Measurements from ENCODE around the gene VWA7.
A peak's percentile ranks its signal among the peaks of the same experiment; 100 is the strongest.
"Not testable (repeated sequence)": the region's sequence is repeated elsewhere in the genome, so short reads cannot be mapped to it uniquely, and the experiment has no call there.

Gene VWA7

DNA sequence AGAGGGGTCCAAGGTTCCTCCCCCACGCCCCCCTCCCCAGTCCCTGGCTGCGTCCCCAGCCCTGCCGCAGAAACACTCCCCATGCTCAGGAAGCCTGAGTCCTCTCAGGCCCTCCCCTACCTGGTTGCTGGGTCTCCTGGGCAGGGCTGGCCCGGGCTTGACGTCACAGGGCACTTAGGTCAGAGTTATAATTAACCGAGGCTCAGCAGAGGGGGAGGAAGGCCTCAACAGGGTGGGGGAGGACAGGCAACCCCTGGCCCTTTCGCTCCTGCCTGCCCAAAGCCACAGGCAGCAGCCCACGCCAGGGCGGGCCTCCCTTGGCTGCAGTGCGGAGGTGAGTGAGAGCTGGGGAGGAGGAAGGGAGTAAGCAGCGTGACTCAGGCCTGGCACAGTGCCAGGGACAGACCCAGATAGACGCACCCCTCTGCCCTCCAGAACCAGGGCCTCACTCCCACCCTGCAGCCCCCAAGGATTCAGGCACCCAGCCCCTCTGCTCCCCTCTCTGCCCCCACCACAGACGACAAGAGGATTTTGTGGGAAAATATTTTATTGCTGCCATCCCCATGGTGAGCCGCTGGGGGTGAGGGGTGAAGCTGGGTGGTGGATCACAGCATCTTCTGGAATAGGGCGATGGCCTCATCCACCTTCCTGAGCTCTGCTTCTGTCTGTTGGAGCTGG is at the start of gene VWA7:
Gene VWA7 (minus strand): TSS at position 340 of the 678 bp plus-strand sequence. CDS start 549 bp downstream, outside the sequence.
- DNase-seq: peak; percentile 90

- DNase-seq: no peak
These were observed 49.7 kb upstream of the VWA7 start for GRCh38 chr6:31826793-31827285.

GRCh38 chr6:31825553-31825952 is 48.4 kb upstream of the VWA7 start:
- no peak for DNase-seq

DNA sequence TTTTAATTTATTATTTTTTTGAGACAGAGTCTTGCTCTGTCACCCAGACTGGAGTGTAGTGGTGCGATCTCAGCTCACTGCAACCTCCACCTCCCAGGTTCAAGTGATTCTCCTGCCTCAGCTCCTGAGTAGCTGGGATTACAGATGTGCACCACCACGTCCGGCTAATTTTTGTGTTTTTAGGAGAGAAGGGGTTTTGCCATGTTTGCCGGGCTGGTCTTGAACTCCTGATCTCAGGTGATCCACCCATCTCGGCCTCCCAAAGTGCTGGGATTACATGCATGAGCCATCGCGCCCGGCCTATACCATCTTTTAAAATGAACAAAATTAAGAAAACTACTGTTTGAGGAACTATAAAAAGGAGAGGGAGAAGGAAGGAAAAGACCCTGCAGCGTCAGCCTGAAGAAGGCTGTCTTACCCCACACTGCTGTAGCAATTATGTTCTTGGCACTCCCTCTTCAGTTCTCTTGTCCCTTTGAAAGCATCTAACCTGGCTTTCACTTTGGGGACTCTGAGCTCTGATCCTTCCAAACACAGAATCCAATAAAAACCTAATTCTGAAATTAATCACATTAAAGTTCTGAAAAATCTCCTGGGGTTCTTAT is 46.6 kb upstream of the VWA7 start:
- not testable (repeated sequence) for DNase-seq

- peak; percentile 85 for DNase-seq
These were observed 45.1 kb upstream of the VWA7 start for GRCh38 chr6:31822036-31822821.

GRCh38 chr6:31821301-31822035 is 44.3 kb upstream of the VWA7 start:
- peak; percentile 87 for DNase-seq

DNA sequence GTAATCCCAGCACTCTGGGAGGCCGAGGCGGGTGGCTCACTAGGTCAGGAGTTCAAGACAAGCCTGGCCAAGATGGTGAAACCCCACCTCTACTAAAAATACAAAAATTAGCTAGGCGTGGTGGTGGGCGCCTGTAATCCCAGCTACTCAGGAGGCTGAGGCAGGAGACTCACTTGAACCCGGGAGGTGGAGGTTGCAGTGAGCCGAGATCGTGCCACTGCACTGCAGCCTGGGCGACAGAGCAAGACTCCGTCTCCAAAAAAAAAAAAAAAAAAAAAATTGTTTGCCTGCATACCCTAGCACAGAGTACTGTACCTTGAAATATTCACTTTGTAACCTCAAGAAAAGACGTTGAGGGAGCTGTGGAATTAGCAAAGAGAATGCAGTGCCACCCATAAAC is 43.3 kb upstream of the VWA7 start:
- DNase-seq: not testable (repeated sequence)

DNA sequence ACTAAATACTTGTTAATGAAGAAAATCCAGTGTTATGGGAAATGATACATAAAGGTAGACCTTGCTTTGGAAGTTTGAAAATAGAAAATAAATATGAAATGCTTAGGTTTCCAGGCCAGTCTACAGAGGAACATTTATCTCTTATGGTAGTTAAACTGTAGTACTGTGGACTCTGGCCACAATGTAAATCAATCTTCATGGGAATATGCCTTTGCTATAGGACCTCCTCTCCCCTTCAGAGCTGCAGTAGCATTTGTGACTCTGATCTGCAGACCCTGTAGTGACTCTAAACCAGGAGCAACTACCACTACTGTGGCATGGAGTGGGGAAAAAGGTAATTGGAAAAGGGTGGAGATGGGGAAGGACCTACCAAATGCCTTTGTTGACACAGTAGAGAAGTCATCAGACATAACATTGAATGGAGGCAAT is 42.8 kb upstream of the VWA7 start:
- no peak for DNase-seq

- not testable (repeated sequence) for DNase-seq
These were observed 40.9 kb upstream of the VWA7 start for GRCh38 chr6:31817929-31818511.

DNA sequence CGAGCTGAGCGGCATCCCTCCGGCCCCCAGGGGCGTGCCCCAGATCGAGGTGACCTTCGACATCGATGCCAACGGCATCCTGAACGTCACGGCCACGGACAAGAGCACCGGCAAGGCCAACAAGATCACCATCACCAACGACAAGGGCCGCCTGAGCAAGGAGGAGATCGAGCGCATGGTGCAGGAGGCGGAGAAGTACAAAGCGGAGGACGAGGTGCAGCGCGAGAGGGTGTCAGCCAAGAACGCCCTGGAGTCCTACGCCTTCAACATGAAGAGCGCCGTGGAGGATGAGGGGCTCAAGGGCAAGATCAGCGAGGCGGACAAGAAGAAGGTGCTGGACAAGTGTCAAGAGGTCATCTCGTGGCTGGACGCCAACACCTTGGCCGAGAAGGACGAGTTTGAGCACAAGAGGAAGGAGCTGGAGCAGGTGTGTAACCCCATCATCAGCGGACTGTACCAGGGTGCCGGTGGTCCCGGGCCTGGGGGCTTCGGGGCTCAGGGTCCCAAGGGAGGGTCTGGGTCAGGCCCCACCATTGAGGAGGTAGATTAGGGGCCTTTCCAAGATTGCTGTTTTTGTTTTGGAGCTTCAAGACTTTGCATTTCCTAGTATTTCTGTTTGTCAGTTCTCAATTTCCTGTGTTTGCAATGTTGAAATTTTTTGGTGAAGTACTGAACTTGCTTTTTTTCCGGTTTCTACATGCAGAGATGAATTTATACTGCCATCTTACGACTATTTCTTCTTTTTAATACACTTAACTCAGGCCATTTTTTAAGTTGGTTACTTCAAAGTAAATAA is 40.2 kb upstream of the VWA7 start:
- DNase-seq: peak; percentile 70

DNA sequence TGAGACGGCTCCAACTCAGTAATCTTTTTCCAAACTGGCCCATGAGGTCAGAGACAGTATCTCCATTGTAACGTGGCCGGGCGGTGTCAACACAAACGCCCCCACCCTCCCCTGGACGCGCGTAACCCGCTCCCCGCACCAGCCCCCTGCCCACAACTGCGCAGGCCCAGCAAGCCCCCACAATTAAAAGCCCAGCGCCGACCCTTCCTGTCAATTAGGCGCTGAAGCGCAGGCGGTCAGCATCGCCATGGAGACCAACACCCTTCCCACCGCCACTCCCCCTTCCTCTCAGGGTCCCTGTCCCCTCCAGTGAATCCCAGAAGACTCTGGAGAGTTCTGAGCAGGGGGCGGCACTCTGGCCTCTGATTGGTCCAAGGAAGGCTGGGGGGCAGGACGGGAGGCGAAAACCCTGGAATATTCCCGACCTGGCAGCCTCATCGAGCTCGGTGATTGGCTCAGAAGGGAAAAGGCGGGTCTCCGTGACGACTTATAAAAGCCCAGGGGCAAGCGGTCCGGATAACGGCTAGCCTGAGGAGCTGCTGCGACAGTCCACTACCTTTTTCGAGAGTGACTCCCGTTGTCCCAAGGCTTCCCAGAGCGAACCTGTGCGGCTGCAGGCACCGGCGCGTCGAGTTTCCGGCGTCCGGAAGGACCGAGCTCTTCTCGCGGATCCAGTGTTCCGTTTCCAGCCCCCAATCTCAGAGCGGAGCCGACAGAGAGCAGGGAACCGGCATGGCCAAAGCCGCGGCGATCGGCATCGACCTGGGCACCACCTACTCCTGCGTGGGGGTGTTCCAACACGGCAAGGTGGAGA is 38.1 kb upstream of the VWA7 start, which contains the start of the genes HSPA1A and HSPA1L:
Gene HSPA1A (plus strand): TSS at position 519 of the 814 bp plus-strand sequence. CDS start 214 bp downstream, at position 733.
Gene HSPA1L (minus strand): TSS at position 259 of the 814 bp plus-strand sequence. CDS start 3,311 bp downstream, outside the sequence.
- DNase-seq: peak; percentile 81

GRCh38 chr6:31814677-31815024 is 37.5 kb upstream of the VWA7 start:
- DNase-seq: peak; percentile 78

DNA sequence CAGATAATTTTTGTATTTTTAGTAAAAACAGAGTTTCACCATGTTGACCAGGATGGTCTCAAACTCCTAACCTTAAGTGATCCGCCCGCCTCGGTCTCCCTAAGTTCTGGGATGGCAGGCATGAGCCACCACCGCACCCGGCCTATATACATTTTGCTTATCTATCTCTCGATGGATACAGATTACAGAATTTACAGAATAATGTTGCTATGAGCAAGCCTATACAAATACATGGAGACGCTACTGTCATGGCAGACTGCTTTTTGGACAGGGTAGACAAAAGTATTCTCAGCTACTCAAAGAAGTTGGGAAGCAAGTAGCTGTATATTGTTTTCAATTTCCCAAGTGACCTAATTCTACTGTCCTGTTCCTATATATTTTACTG is 36.3 kb upstream of the VWA7 start:
- no peak for DNase-seq

- DNase-seq: no peak
These were observed 34.5 kb upstream of the VWA7 start for GRCh38 chr6:31811645-31812044.

GRCh38 chr6:31808599-31808998 is 31.5 kb upstream of the VWA7 start:
- DNase-seq: not testable (repeated sequence)

GRCh38 chr6:31806470-31807272 is 29.5 kb upstream of the VWA7 start, which contains the start of gene LSM2:
Gene LSM2 (minus strand): TSS chr6:31806966. CDS start chr6:31806757, 209 bp downstream.
- peak; percentile 98 for DNase-seq

- peak; percentile 68 for DNase-seq
These were observed 28.9 kb upstream of the VWA7 start for GRCh38 chr6:31805939-31806469.

DNA sequence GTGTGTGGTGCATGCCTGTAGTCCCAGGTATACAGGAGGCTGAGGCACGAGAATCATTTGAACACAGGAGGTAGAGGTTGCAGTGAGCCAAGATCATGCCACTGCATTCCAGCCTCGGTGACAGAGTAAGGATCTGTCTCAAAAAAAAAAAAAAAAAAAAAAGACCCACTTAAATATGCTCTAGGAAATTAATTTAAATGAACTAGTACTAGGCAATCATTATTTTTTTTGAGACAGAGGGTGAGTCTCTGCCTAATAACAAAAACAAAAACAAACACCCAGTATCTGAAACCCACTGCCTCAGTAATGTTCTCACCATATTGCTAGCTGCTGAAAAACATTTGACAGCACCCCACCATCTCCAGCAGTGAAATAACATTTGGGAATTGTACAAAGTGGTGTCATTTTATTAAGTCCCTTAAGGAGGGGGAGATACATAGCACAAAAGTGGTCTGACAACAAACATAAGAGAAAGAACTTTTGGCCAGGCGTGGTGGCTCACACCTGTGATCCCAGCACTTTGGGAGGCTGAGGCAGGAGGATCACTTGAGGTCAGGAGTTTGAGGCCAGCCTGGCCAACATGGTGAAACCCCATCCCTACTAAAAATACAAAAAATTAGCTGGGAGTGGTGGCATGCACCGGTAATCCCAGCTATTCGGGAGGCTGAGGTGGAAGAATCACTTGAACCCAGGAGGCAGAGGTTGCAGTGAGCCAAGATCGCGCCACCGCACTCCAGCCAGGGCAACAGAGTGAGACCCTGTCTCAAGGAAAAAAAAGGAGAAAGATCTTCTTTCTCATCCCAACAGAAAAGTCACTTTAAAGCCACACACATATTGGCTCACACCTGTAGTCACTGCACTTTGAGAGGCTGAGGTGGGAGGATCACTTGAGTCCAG is 24.2 kb upstream of the VWA7 start:
- DNase-seq: not testable (repeated sequence)
